Chondrocyte (in vitro differentiated cells): ENCODE data around the gene IL22RA1. TPM values are rescaled to one million over a fixed set of nuclear protein-coding genes. Genes with fewer than 3 reads are reported as not detected.

Source experiments
- DNase-seq: peaks from one replicate; pipeline ENCODE4 v3.0.0; 2021; ENCODE audit warnings: mixed read lengths, low spot score
- H3K27ac Mint-ChIP-seq: one replicate; pipeline ENCODE4 v1.8.0; 2021; ENCODE audit warnings: mild to moderate bottlenecking, moderate library complexity, mixed read lengths; ENCODE audit not compliant: unreplicated experiment
- H3K27me3 Mint-ChIP-seq: 2 replicates; pipeline ENCODE4 v1.8.0; 2021; ENCODE audit warnings: low read depth, mixed read lengths
- H3K36me3 Mint-ChIP-seq: 2 replicates; pipeline ENCODE4 v1.8.0; 2021; ENCODE audit warnings: low read depth, mixed read lengths
- H3K4me1 Mint-ChIP-seq: 2 replicates; pipeline ENCODE4 v1.8.0; 2021; ENCODE audit warnings: low read depth, mild to moderate bottlenecking, mixed read lengths
- H3K4me3 Mint-ChIP-seq: one replicate; pipeline ENCODE4 v1.8.0; 2021; ENCODE audit warnings: mild to moderate bottlenecking, moderate library complexity, mixed read lengths; ENCODE audit not compliant: unreplicated experiment
- H3K9me3 Mint-ChIP-seq: 2 replicates; pipeline ENCODE4 v1.8.0; 2021; ENCODE audit warnings: low read depth, mixed read lengths
- total RNA-seq: library from RNA; stranded (reverse); gene quantifications from 3 replicates; pipeline ENCODE4 v1.2.1, GENCODE V29; 2021
- TF ChIP-seq, protein P1 (sequence below): fragments of 200-600 bp; sonication (generic); IDR thresholded peaks from 2 replicates; pipeline ENCODE4 v1.5.0; 2021; ENCODE audit warnings: antibody characterized with exemption, mild to moderate bottlenecking, moderate library complexity

Gene IL22RA1
- total RNA-seq, 1 donor from 2014 or later = not detected

DNA sequence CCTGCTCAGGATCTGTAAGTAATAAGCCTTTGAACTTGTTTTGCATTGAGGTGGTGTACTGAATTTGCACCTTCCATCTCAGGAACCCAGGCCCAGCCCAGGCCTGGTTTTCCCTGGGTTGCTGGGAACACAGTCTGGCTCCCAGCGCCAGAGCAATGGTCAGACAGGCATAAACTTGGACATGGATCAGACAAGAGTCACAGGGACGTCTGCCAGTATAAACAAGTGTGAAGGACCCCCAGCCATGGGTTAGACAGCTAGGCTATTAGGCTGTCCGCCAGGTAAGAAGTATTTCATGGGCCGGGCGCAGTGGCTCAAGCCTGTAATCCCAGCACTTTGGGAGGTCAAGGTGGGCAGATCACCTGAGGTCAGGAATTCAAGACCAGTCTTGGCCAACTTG is 38.7 kb upstream of the IL22RA1 start:
- H3K27me3 Mint-ChIP-seq = peaks cover 9% of the 10 kb centered on the region
- DNase-seq = no peak
- H3K4me1 Mint-ChIP-seq = peaks cover 4% of the 10 kb centered on the region
- no peak overlapping the region for H3K4me3 Mint-ChIP-seq
- no peaks in the 10 kb centered on the region for H3K9me3 Mint-ChIP-seq
- TF ChIP-seq, protein P1, sequence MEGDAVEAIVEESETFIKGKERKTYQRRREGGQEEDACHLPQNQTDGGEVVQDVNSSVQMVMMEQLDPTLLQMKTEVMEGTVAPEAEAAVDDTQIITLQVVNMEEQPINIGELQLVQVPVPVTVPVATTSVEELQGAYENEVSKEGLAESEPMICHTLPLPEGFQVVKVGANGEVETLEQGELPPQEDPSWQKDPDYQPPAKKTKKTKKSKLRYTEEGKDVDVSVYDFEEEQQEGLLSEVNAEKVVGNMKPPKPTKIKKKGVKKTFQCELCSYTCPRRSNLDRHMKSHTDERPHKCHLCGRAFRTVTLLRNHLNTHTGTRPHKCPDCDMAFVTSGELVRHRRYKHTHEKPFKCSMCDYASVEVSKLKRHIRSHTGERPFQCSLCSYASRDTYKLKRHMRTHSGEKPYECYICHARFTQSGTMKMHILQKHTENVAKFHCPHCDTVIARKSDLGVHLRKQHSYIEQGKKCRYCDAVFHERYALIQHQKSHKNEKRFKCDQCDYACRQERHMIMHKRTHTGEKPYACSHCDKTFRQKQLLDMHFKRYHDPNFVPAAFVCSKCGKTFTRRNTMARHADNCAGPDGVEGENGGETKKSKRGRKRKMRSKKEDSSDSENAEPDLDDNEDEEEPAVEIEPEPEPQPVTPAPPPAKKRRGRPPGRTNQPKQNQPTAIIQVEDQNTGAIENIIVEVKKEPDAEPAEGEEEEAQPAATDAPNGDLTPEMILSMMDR = no peak
- H3K36me3 Mint-ChIP-seq = peaks cover 2% of the 10 kb centered on the region
- no peak overlapping the region for H3K27ac Mint-ChIP-seq

- H3K4me1 Mint-ChIP-seq = no peaks in the 10 kb centered on the region
These were observed 37.7 kb upstream of the IL22RA1 start for GRCh38 chr1:24180676-24181075.

DNA sequence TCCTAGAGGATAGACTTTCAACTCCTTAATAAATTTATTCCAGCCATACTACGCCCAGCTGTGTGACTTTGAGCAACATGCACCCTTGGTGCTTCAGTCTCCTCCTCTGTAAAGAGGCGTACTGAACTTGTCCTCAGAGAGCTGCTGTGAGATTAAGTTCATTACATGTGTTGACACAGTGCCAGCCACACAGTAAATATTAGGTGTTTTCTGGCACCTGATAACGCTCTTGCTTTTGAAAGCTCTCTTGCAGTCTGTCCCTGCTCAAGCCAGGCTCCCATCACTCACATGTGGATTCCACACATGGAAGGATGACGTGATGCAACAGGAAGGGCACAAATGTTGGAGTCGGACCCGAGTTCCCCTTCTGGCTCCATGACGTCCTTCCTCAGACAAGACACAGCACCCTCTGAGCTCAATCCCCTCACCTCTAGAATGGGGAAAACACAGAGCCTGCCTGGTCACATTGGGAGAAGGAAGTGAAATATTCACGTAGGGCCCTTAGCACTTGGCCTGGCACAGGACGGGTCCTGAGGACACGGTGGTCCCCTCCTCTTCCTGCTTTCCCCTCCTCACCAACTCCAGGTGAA is 36.4 kb upstream of the IL22RA1 start:
- no peaks in the 10 kb centered on the region for H3K9me3 Mint-ChIP-seq
- TF ChIP-seq, protein P1 = no peak
- no peak overlapping the region for H3K27ac Mint-ChIP-seq
- no peaks in the 10 kb centered on the region for H3K4me1 Mint-ChIP-seq
- no peak for DNase-seq
- no peak overlapping the region for H3K4me3 Mint-ChIP-seq
- H3K27me3 Mint-ChIP-seq = peaks cover 11% of the 10 kb centered on the region
- peaks cover 3% of the 10 kb centered on the region for H3K36me3 Mint-ChIP-seq

More at GRCh38 chr1:24180676-24181075, 37.7 kb upstream of the IL22RA1 start:
- DNase-seq = no peak
- Mint-ChIP-seq H3K4me3 (no peak overlapping the region), H3K36me3 (peaks cover 2% of the 10 kb centered on the region), H3K27me3 (peaks cover 7% of the 10 kb centered on the region), H3K27ac (no peak overlapping the region), H3K9me3 (no peaks in the 10 kb centered on the region)
- TF ChIP-seq, protein P1 = no peak

GRCh38 chr1:24178407-24178806 is 35.5 kb upstream of the IL22RA1 start:
- H3K9me3 Mint-ChIP-seq = no peaks in the 10 kb centered on the region
- peaks cover 3% of the 10 kb centered on the region for H3K36me3 Mint-ChIP-seq
- H3K27ac Mint-ChIP-seq = no peak overlapping the region
- no peaks in the 10 kb centered on the region for H3K4me1 Mint-ChIP-seq
- DNase-seq = no peak
- H3K27me3 Mint-ChIP-seq = peaks cover 17% of the 10 kb centered on the region
- TF ChIP-seq, protein P1 = no peak
- no peak overlapping the region for H3K4me3 Mint-ChIP-seq

DNA sequence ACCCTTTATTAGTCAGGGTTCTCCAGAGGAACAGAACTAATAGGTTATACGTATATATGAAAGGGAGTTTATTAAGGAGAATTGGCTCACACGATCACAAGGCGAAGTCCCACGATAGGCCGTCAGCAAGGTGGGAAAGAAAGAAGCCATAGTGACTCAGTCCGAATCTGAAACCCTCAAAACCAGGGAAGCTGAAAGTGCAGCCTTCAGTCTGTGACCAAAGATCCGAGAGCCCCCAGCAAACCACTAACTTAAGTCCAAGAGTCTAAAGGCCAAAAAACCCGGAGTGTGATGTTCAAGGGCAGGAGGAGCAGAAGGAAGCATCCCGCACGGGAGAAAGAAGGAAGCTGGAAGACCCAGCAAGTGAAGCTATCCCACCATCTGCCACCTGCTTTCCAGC is 34.2 kb upstream of the IL22RA1 start:
- H3K27me3 Mint-ChIP-seq = peaks cover 17% of the 10 kb centered on the region
- H3K36me3 Mint-ChIP-seq = peaks cover 3% of the 10 kb centered on the region
- no peaks in the 10 kb centered on the region for H3K4me1 Mint-ChIP-seq
- H3K27ac Mint-ChIP-seq = no peak overlapping the region
- TF ChIP-seq, protein P1 = no peak
- no peaks in the 10 kb centered on the region for H3K9me3 Mint-ChIP-seq
- H3K4me3 Mint-ChIP-seq = no peak overlapping the region
- no peak for DNase-seq
